Coronary artery (tissue), 2 donors: Measurements from ENCODE around the gene VPS33B.

Experiments used
- DNase-seq: peaks from one replicate; pipeline ENCODE4 v3.0.0-alpha.2; 2017; ENCODE audit warnings: low spot score
- H3K27ac ChIP-seq, 2 donors: fragments of 200-600 bp; sonication (generic); one replicate each; pipeline ENCODE4 v1.5.1; 2016 to 2019
- H3K4me3 ChIP-seq: fragments of 200-600 bp; sonication (generic); 2 replicates; pipeline ENCODE4 v1.5.1; 2016; ENCODE audit warnings: mild to moderate bottlenecking, moderate library complexity
- TF ChIP-seq, protein P1 (sequence below): fragments of 200-600 bp; sonication (generic); IDR thresholded peaks from one replicate; pipeline ENCODE4 v1.5.1; 2019; ENCODE audit warnings: antibody characterized with exemption

Gene VPS33B

DNA sequence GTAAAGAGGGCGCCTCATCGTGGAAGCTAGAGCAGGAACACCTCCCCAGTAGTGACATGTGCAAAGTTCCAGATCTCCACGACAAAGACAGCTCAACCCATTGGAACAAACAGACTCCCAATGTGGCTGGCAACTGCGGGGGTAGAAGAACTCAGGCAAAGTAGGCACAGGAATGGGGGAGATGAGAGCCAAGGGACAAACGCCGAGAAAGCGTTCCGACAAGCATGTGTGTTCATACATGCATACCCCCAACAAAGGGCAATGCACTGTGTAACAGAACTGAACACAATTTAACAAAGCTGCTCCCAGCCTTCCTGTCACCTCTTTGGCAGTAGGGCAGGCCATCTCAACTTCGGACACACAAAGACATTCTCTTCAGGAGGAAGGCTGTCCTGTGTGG, 56.1 kb downstream of the VPS33B start:
- TF ChIP-seq, protein P1, sequence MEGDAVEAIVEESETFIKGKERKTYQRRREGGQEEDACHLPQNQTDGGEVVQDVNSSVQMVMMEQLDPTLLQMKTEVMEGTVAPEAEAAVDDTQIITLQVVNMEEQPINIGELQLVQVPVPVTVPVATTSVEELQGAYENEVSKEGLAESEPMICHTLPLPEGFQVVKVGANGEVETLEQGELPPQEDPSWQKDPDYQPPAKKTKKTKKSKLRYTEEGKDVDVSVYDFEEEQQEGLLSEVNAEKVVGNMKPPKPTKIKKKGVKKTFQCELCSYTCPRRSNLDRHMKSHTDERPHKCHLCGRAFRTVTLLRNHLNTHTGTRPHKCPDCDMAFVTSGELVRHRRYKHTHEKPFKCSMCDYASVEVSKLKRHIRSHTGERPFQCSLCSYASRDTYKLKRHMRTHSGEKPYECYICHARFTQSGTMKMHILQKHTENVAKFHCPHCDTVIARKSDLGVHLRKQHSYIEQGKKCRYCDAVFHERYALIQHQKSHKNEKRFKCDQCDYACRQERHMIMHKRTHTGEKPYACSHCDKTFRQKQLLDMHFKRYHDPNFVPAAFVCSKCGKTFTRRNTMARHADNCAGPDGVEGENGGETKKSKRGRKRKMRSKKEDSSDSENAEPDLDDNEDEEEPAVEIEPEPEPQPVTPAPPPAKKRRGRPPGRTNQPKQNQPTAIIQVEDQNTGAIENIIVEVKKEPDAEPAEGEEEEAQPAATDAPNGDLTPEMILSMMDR, result no peak
- H3K27ac ChIP-seq, result no peak overlapping the region
- DNase-seq, result no peak
- no peak overlapping the region for H3K4me3 ChIP-seq

GRCh38 chr15:90962021-90962420, 60.4 kb downstream of the VPS33B start:
- Histone ChIP-seq H3K27ac (no peak overlapping the region), H3K4me3 (no peak overlapping the region)
- TF ChIP-seq, protein P1, result no peak
- DNase-seq, result no peak

GRCh38 chr15:90960298-90961091, 61.9 kb downstream of the VPS33B start:
- peak overlapping the region; percentile 84 to 87 for H3K27ac ChIP-seq
- TF ChIP-seq, protein P1, result no peak
- peak overlapping the region; percentile 36 for H3K4me3 ChIP-seq
- DNase-seq, result no peak

- peak overlapping the region; percentile 84 to 87 for H3K27ac ChIP-seq
- no peak overlapping the region for H3K4me3 ChIP-seq
- TF ChIP-seq, protein P1, result no peak
- DNase-seq, result peak; percentile 93
Observed at GRCh38 chr15:90959894-90960293, 62.5 kb downstream of the VPS33B start.

- no peak for DNase-seq
- TF ChIP-seq, protein P1, result no peak
- Histone ChIP-seq H3K27ac (peak overlapping the region; percentile 84 to 87), H3K4me3 (no peak overlapping the region)
Observed at GRCh38 chr15:90959028-90959595, 63.3 kb downstream of the VPS33B start.

DNA sequence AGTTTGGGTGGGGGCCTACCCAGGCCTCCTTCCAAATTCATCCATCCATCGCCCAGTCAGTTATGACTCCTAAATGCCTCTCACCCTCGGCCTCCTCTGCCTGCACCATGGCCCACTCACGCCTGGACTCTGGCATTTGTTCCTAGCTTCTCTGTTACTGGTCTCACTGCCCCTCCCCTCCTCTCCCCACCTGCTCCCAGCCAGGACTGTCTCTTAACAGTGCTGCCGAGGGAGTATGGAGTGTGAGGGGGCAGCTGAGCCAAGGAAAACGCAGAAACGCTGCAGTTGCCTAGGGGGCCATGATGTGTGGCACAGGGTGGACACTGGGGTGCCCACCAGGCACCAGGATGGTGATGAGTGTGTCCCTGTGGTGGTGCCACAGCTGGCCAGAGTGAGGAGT, 64.6 kb downstream of the VPS33B start:
- peak overlapping the region; percentile 67 to 80 for H3K27ac ChIP-seq

More for the DNA sequence above, 64.6 kb downstream of the VPS33B start:
- TF ChIP-seq, protein P1, result no peak
- DNase-seq, result no peak
- peak overlapping the region; percentile 79 for H3K4me3 ChIP-seq
